GM12873 (cell line): ENCODE results near the gene MVD.

ENCODE experiments used
- TF ChIP-seq, protein P1 (sequence below): IDR thresholded peaks from 2 replicates; pipeline ENCODE4 v1.5.1; 2012; ENCODE audit warnings: low read depth, mild to moderate bottlenecking, moderate library complexity, low read length, control low read depth; ENCODE audit not compliant: insufficient read depth; ENCODE audit errors: missing control alignments

MVD gene

DNA sequence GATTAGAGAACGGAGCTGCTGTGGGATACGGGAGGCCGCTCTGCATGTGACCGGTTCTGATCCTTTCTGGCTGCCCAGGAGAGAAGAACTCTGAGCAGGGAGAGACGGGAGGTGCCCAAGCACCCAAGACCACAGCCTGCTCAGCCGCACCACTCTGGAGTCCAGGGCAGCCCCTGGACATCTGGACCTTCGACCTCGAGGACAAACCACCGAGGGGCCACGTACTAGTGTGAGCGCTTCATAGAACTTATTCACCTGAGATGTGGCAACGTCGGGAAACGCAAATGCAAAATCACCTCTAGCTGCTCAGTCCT, 37.4 kb upstream of the MVD start:
- TF ChIP-seq, protein P1, sequence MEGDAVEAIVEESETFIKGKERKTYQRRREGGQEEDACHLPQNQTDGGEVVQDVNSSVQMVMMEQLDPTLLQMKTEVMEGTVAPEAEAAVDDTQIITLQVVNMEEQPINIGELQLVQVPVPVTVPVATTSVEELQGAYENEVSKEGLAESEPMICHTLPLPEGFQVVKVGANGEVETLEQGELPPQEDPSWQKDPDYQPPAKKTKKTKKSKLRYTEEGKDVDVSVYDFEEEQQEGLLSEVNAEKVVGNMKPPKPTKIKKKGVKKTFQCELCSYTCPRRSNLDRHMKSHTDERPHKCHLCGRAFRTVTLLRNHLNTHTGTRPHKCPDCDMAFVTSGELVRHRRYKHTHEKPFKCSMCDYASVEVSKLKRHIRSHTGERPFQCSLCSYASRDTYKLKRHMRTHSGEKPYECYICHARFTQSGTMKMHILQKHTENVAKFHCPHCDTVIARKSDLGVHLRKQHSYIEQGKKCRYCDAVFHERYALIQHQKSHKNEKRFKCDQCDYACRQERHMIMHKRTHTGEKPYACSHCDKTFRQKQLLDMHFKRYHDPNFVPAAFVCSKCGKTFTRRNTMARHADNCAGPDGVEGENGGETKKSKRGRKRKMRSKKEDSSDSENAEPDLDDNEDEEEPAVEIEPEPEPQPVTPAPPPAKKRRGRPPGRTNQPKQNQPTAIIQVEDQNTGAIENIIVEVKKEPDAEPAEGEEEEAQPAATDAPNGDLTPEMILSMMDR = no peak

GRCh38 chr16:88699180-88699579, 36.3 kb upstream of the MVD start:
- TF ChIP-seq, protein P1 = no peak

GRCh38 chr16:88698646-88699045, 35.8 kb upstream of the MVD start:
- TF ChIP-seq, protein P1 = no peak

- TF ChIP-seq, protein P1 = peak; percentile 36
Measured at GRCh38 chr16:88697831-88698615, 35.1 kb upstream of the MVD start.

DNA sequence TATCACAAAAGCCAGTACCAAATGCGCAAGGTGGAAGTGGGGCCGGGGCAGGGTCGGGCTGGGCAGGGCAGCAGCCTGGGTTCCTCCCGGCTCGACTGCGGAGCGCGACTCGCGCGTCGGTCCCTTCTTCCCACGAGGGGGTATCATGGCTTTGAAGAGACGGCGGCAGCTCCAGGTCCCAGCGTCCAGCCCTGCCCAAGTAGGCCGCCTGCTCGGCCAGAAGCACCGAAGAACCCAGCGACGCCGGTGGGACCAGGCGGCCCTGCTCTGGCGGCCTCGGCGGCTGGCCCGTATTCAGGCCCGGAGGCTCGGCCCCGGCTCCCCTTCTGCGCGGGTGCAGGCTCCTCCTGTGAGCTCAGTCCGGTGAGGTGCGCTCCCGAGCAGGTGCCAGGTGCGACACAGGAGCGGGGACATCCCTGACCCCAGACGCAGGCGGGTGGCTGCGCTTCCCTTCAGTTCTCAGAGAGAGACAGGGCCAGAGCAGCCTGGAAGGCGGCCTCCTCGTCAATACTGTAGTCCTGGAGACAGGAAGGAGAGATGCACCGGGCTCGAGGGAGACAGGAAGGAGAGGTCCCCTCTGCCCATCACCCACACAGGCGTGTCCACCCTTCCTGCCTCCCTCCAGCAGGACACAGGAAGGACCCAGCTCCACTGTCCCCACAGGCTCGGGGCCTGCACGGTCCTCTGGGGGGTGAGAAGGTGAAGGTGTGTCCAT, 34.4 kb upstream of the MVD start:
- TF ChIP-seq, protein P1 = no peak

- TF ChIP-seq, protein P1 = no peak
Measured at GRCh38 chr16:88696441-88696840, 33.5 kb upstream of the MVD start.

DNA sequence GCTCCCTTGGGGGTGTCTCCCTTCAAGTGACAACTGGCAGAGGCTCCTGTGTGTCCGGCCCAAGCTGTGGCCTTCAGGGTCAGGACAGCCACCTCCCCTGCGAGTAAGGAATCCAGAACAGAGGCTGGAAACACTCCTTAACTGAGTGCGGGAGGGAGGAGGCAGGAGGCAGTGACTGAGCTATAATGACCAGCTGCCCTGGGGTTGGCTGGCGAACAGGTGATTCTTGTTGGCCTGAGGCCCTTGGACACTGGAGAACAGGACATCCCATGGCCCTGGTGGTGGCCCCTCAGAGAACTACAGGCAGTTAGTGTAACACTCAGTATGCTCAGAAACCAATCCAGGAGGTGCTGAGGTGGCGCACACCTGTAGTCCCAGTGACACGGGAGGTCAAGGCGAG, 32.9 kb upstream of the MVD start:
- TF ChIP-seq, protein P1 = no peak
